PC-3 (cell line): ENCODE measurements around the gene TRPM8. TPM values are rescaled to one million over a fixed set of nuclear protein-coding genes. Genes with fewer than 3 reads are reported as not detected.

Experiments
- ATAC-seq: fragments of 200-7000 bp; cut with Tn5 transposase; 2 replicates; pipeline ENCODE4 v1.9.1; 2020; ENCODE audit warnings: mild to moderate bottlenecking, moderate library complexity
- BruUV-seq: library from RNA; stranded (reverse); fragments of 400-500 nt; replicated peaks from 2 replicates; lab custom pipeline; 2021; lab: Mats Ljungman, UMichigan
- CTCF ChIA-PET: fragments of 300-600 bp; sonication (Branson Sonifier 250); formaldehyde crosslinking; loops from one replicate; lab custom pipeline; 2022; ENCODE audit warnings: antibody characterized with exemption; lab: Charles Lee
- POLR2A ChIA-PET: fragments of 300-600 bp; sonication (Branson Sonifier 250); formaldehyde crosslinking; loops from one replicate; lab custom pipeline; 2022; ENCODE audit warnings: antibody characterized with exemption; ENCODE audit not compliant: unreplicated experiment; lab: Charles Lee
- DNase-seq: peaks from one replicate; pipeline ENCODE4 v3.0.0-alpha.2; 2015
- H2AFZ ChIP-seq: fragments of 300-600 bp; sonication (generic); 2 replicates; pipeline ENCODE4 v1.6.0; 2016; ENCODE audit warnings: antibody characterized with exemption, low read length
- H3F3A ChIP-seq: fragments of 300-600 bp; sonication (generic); one replicate; pipeline ENCODE4 v1.6.0; 2017; ENCODE audit warnings: antibody characterized with exemption, low read length, control low read depth, mild to moderate bottlenecking; ENCODE audit not compliant: unreplicated experiment
- H3K27ac ChIP-seq: fragments of 300-600 bp; sonication (generic); 2 replicates; pipeline ENCODE4 v1.5.1; 2016; ENCODE audit warnings: mild to moderate bottlenecking, low read length
- H3K27me3 ChIP-seq: fragments of 300-600 bp; sonication (generic); 2 replicates; pipeline ENCODE4 v1.6.1; 2016; ENCODE audit warnings: low read length, mixed read lengths
- H3K36me3 ChIP-seq: fragments of 300-600 bp; sonication (generic); 2 replicates; pipeline ENCODE4 v1.6.1; 2016; ENCODE audit warnings: low read depth, mixed run types, low read length, mixed read lengths
- H3K4me1 ChIP-seq: fragments of 300-600 bp; sonication (generic); 2 replicates; pipeline ENCODE4 v1.5.1; 2016; ENCODE audit warnings: low read length; ENCODE audit not compliant: insufficient read depth
- H3K4me2 ChIP-seq: fragments of 300-600 bp; sonication (generic); 2 replicates; pipeline ENCODE4 v1.6.0; 2016; ENCODE audit warnings: low read length
- H3K4me3 ChIP-seq: fragments of 300-600 bp; sonication (generic); 2 replicates; pipeline ENCODE4 v1.5.1; 2016; ENCODE audit warnings: mild to moderate bottlenecking, low read length, mixed read lengths
- H3K79me2 ChIP-seq: fragments of 300-600 bp; sonication (generic); 2 replicates; pipeline ENCODE4 v1.6.1; 2017; ENCODE audit warnings: low read length, mixed read lengths
- H3K9ac ChIP-seq: fragments of 300-600 bp; sonication (generic); 2 replicates; pipeline ENCODE4 v1.6.0; 2016; ENCODE audit warnings: mild to moderate bottlenecking, low read length
- H3K9me2 ChIP-seq: fragments of 300-600 bp; sonication (generic); replicated peaks from 2 replicates; pipeline ENCODE4 v1.6.1; 2016; ENCODE audit warnings: mixed run types, low read length, mixed read lengths
- H3K9me3 ChIP-seq: fragments of 300-600 bp; sonication (generic); 2 replicates; pipeline ENCODE4 v1.6.1; 2016; ENCODE audit warnings: low read length, mixed read lengths
- H4K20me1 ChIP-seq: fragments of 300-600 bp; sonication (generic); 2 replicates; pipeline ENCODE4 v1.6.1; 2016; ENCODE audit warnings: low read length, mixed read lengths
- EZH2 ChIP-seq: fragments of 300-600 bp; sonication (generic); IDR thresholded peaks from one replicate; pipeline ENCODE4 v1.6.1; 2017; ENCODE audit warnings: antibody characterized with exemption, mild to moderate bottlenecking, low read length; ENCODE audit not compliant: unreplicated experiment
- EZH2phosphoT487 ChIP-seq: fragments of 300-600 bp; sonication (generic); IDR thresholded peaks from 2 replicates; pipeline ENCODE4 v1.6.1; 2018; ENCODE audit warnings: mild to moderate bottlenecking, antibody characterized with exemption, low read length, borderline replicate concordance
- intact Hi-C: fragments of 100-400 bp; cut with micrococcal nuclease; formaldehyde crosslinking; loops from 2 replicates; pipeline ENCODE4 v1.9.0; 2023
- total RNA-seq: library from RNA; depleted of rRNA; stranded (reverse); fragments of >200 nt; gene quantifications from 2 replicates; pipeline ENCODE4 v1.2.3, GENCODE V29; 2014
- TF ChIP-seq, protein P1 (sequence below): fragments of 300-600 bp; sonication (generic); conservative IDR thresholded peaks from 2 replicates; pipeline ENCODE4 v1.5.1; 2017; ENCODE audit warnings: antibody characterized with exemption, low read depth, mild to moderate bottlenecking, low read length

The TRPM8 gene
- total RNA-seq, 1 experiment from 2014 or later = not detected

DNA sequence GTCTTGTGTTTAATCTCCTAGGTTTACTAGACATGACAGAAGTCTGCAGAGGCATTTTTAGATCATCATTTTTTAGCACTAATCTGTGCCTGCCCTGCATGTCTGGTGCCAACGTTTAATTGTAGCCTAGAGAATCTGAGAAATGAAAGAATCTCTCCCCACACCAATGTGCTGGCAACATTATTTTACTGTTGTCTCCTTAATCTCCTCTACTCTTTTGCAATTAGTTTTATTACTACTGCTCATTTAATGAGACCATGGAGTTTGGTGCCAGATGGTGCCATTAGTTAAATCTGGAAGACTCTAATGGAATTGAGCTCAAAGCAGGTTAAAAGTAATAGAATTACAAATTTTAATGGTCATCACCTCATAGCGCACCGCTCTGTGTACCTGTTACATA lies 129.3 kb downstream of the TRPM8 start:
- BruUV-seq = no TSS peak
- intact Hi-C loops = no loop called here

DNA sequence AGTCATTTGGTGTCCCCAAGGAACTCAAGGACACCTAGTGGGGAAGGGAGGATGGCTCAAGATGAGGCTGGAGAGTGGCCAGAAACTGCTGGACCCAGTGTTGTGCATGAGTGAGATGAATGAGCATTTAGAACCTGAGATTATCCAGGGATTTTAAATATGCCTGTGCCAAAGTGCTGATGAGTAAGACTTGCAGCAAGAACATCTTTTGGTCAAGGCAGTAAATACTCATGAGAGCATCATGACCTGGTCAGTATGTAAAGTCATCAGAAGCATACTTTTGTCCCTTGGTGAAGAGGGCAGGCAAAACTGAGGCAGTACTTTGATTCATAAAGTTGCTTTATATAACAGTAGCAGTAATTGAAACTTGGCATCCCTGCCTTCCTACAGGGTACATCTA lies 130.2 kb downstream of the TRPM8 start:
- Histone ChIP-seq H3K9me2 (no peaks in the 10 kb centered on the region), H3K4me2 (no peak overlapping the region), H2AFZ (no peak overlapping the region), H3K79me2 (no peaks in the 10 kb centered on the region), H4K20me1 (no peaks in the 10 kb centered on the region), H3K9me3 (no peaks in the 10 kb centered on the region), H3K27me3 (no peaks in the 10 kb centered on the region), H3K9ac (no peak overlapping the region), H3K4me1 (peaks cover 13% of the 10 kb centered on the region), H3K4me3 (no peak overlapping the region), H3F3A (no peaks in the 10 kb centered on the region), H3K36me3 (no peaks in the 10 kb centered on the region), H3K27ac (no peak overlapping the region)
- ATAC-seq (no peak), DNase-seq (no peak)
- ChIA-PET CTCF (no interaction called here), POLR2A (no interaction called here)
- no peak for TF ChIP-seq EZH2phosphoT487
- intact Hi-C loops = no loop called here
- no TSS peak for BruUV-seq

More for the DNA sequence above, 129.3 kb downstream of the TRPM8 start:
- Histone ChIP-seq H3K27ac (no peak overlapping the region), H3K9me2 (no peaks in the 10 kb centered on the region), H3K9ac (no peak overlapping the region), H3K4me2 (no peak overlapping the region), H3K9me3 (no peaks in the 10 kb centered on the region), H3K4me1 (peaks cover 13% of the 10 kb centered on the region), H3K36me3 (no peaks in the 10 kb centered on the region), H3K79me2 (no peaks in the 10 kb centered on the region), H3F3A (no peaks in the 10 kb centered on the region), H2AFZ (no peak overlapping the region), H3K27me3 (no peaks in the 10 kb centered on the region), H3K4me3 (no peak overlapping the region), H4K20me1 (no peaks in the 10 kb centered on the region)
- DNase-seq (no peak), ATAC-seq (no peak)
- ChIA-PET POLR2A (no interaction called here), CTCF (no interaction called here)
- TF ChIP-seq, protein P1, sequence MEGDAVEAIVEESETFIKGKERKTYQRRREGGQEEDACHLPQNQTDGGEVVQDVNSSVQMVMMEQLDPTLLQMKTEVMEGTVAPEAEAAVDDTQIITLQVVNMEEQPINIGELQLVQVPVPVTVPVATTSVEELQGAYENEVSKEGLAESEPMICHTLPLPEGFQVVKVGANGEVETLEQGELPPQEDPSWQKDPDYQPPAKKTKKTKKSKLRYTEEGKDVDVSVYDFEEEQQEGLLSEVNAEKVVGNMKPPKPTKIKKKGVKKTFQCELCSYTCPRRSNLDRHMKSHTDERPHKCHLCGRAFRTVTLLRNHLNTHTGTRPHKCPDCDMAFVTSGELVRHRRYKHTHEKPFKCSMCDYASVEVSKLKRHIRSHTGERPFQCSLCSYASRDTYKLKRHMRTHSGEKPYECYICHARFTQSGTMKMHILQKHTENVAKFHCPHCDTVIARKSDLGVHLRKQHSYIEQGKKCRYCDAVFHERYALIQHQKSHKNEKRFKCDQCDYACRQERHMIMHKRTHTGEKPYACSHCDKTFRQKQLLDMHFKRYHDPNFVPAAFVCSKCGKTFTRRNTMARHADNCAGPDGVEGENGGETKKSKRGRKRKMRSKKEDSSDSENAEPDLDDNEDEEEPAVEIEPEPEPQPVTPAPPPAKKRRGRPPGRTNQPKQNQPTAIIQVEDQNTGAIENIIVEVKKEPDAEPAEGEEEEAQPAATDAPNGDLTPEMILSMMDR = no peak
- TF ChIP-seq EZH2 = no peak
- TF ChIP-seq EZH2phosphoT487 = no peak

DNA sequence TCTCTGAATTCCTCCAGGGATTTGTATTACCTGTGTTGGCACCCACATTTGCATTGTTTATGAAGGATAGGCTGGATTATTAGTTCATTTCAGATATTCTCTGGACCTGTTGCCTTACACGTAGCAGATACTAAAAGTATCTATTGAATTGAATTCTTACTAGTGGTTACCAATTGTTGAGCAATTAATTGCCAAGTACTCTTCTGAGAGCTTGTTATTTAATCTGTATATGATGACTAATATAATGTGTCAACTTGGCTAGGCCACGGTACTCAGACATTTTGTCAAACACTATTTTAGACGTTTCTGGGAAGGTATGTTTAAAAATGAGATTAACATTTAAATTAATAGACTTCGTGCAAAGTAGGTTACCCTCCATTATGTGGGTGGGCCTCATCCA lies 130.9 kb downstream of the TRPM8 start:
- CTCF ChIA-PET = no interaction called here
- ATAC-seq (no peak), DNase-seq (peak; percentile 35)
- Histone ChIP-seq H3F3A (no peaks in the 10 kb centered on the region), H3K27me3 (no peaks in the 10 kb centered on the region), H3K9me3 (no peaks in the 10 kb centered on the region), H3K36me3 (no peaks in the 10 kb centered on the region), H3K4me2 (no peak overlapping the region), H3K9me2 (no peaks in the 10 kb centered on the region), H3K9ac (no peak overlapping the region), H2AFZ (no peak overlapping the region), H3K79me2 (no peaks in the 10 kb centered on the region), H3K27ac (no peak overlapping the region), H4K20me1 (no peaks in the 10 kb centered on the region), H3K4me1 (peaks cover 13% of the 10 kb centered on the region), H3K4me3 (no peak overlapping the region)
- no TSS peak for BruUV-seq
- intact Hi-C loops = no loop called here
- TF ChIP-seq, protein P1 = no peak
- TF ChIP-seq EZH2 (no peak), EZH2phosphoT487 (no peak)
- POLR2A ChIA-PET = no interaction called here
